K562 (cell line): ENCODE measurements around the gene PCYT1A. TPM values are rescaled to one million over a fixed set of nuclear protein-coding genes. Genes with fewer than 3 reads are reported as not detected.

Experiments
- ATAC-seq: fragments of 200-7000 bp; cut with Tn5 transposase; 3 replicates; pipeline ENCODE4 v1.9.1; 2020; ENCODE audit warnings: moderate library complexity
- BruUV-seq: library from RNA; stranded (reverse); fragments of 400-500 nt; replicated peaks from 2 replicates; lab custom pipeline; 2021; lab: Mats Ljungman, UMichigan
- CTCF ChIA-PET: fragments of 300-600 bp; formaldehyde crosslinking; extraction: SDS; loops from one replicate; lab custom pipeline; 2021; ENCODE audit warnings: low intra/inter-chr PET ratio; lab: Yijun Ruan, JAX
- POLR2A ChIA-PET: fragments of 300-600, 350-650 bp; sonication (Branson Sonifier 250); formaldehyde crosslinking; extraction: SDS; loops from one replicate; lab custom pipeline; 2021; ENCODE audit warnings: antibody characterized with exemption, inconsistent platforms; lab: Yijun Ruan, JAX
- DNase-seq, 4 experiments: peaks; one replicate each; pipeline versions ENCODE4 v3.0.0 to v3.0.0-alpha.2; 2011 to 2018; ENCODE audit warnings: low spot score in 3 of 4, mixed read lengths in 3 of 4; ENCODE audit errors: extremely low read depth in 1 of 4
- FAIRE-seq: peaks from 2 replicates; lab custom pipeline; 2011; peaks lifted over from hg19 to GRCh38; lab: Jason Lieb, UNC
- H2AFZ ChIP-seq: 2 replicates; pipeline ENCODE4 v1.6.0; 2011; ENCODE audit warnings: low read depth, low read length, control low read depth, inconsistent platforms
- H3K27ac ChIP-seq: fragments of 200-600 bp; 3 replicates; pipeline ENCODE4 v1.8.0; 2011; ENCODE audit warnings: low read depth, mild to moderate bottlenecking, control low read depth, inconsistent platforms, low read length, moderate library complexity, mixed read lengths; ENCODE audit errors: extremely low read depth
- H3K27me3 ChIP-seq, 2 experiments: fragments of 300-600 bp in 1 of 2; 2 replicates in 1 of 2; 3 replicates in 1 of 2; pipeline versions ENCODE4 v1.6.0 to v1.8.0; 2011; ENCODE audit warnings: inconsistent platforms in 2 of 2, low read length in 2 of 2, mild to moderate bottlenecking in 1 of 2, mixed read lengths in 1 of 2, moderate library complexity in 1 of 2; ENCODE audit not compliant: control insufficient read depth in 2 of 2, insufficient read depth in 2 of 2
- H3K36me3 ChIP-seq: fragments of 300-600 bp; 3 replicates; pipeline ENCODE4 v1.8.0; 2011; ENCODE audit warnings: mild to moderate bottlenecking, low read length, inconsistent platforms; ENCODE audit not compliant: control insufficient read depth, insufficient read depth
- H3K4me1 ChIP-seq, 2 experiments: fragments of 200-600 bp in 1 of 2; replicated peaks in 1 of 2; 2 replicates in 1 of 2; 3 replicates in 1 of 2; pipeline versions ENCODE4 v1.5.1 to v1.8.0; 2011; ENCODE audit warnings: inconsistent platforms in 2 of 2, low read length in 2 of 2, mild to moderate bottlenecking in 1 of 2, mixed read lengths in 1 of 2, moderate library complexity in 1 of 2; ENCODE audit not compliant: control insufficient read depth in 2 of 2, insufficient read depth in 2 of 2
- H3K4me2 ChIP-seq: 2 replicates; pipeline ENCODE4 v1.6.1; 2011; ENCODE audit warnings: low read length, control low read depth, inconsistent platforms, mixed read lengths; ENCODE audit not compliant: insufficient read depth
- H3K4me3 ChIP-seq: fragments of 200-600 bp; sonication (generic), shearing (Covaris generic); 2 replicates; pipeline ENCODE4 v1.5.1; 2016; ENCODE audit warnings: control low read depth, inconsistent platforms
- H3K79me2 ChIP-seq: fragments of 200-600 bp; 3 replicates; pipeline ENCODE4 v1.8.0; 2011; ENCODE audit warnings: low read length, inconsistent platforms; ENCODE audit not compliant: control insufficient read depth, insufficient read depth
- H3K9ac ChIP-seq, 2 experiments: 2 replicates each; pipeline versions ENCODE4 v1.6.0 to v1.6.1; 2011; ENCODE audit warnings: low read depth in 2 of 2, low read length in 2 of 2, control low read depth in 1 of 2, inconsistent platforms in 1 of 2, mild to moderate bottlenecking in 1 of 2, mixed read lengths in 1 of 2; ENCODE audit not compliant: insufficient read depth in 1 of 2
- H3K9me1 ChIP-seq: one replicate; pipeline ENCODE4 v1.6.0; 2011; ENCODE audit warnings: inconsistent platforms, mild to moderate bottlenecking, low read length, moderate library complexity; ENCODE audit not compliant: control insufficient read depth, insufficient read depth
- H3K9me3 ChIP-seq: replicated peaks from 2 replicates; pipeline ENCODE4 v1.5.1; 2011; ENCODE audit warnings: low read depth, low read length, inconsistent platforms; ENCODE audit not compliant: control insufficient read depth, insufficient read depth
- H4K20me1 ChIP-seq: replicated peaks from 2 replicates; pipeline ENCODE4 v1.6.1; 2011; ENCODE audit warnings: low read length, inconsistent platforms, mixed read lengths; ENCODE audit not compliant: control insufficient read depth, insufficient read depth
- BDP1 ChIP-seq: IDR thresholded peaks from 3 replicates; pipeline ENCODE4 v1.6.1; 2011; ENCODE audit not compliant: insufficient read length, insufficient read depth
- BMI1 ChIP-seq: fragments of 150-350 bp; IDR thresholded peaks from 2 replicates; pipeline ENCODE4 v1.6.1; 2014; ENCODE audit warnings: low read length
- CBX1 ChIP-seq: sonication (generic); IDR thresholded peaks from 2 replicates; pipeline ENCODE4 v1.6.1; 2016; ENCODE audit warnings: antibody characterized with exemption, low read depth, mild to moderate bottlenecking
- EP400 ChIP-seq: fragments of 450-650 bp; IDR thresholded peaks from 2 replicates; pipeline ENCODE4 v1.6.1; 2017; ENCODE audit warnings: antibody characterized with exemption, mild to moderate bottlenecking, moderate library complexity
- EZH2 ChIP-seq: IDR thresholded peaks from 2 replicates; pipeline ENCODE4 v1.6.1; 2012; ENCODE audit warnings: low read depth, mild to moderate bottlenecking, inconsistent platforms, low read length, borderline replicate concordance
- HDAC8 ChIP-seq: fragments of 450-650 bp; IDR thresholded peaks from 2 replicates; pipeline ENCODE4 v1.6.1; 2016; ENCODE audit warnings: mild to moderate bottlenecking, missing genetic modification characterization, moderate library complexity, missing compliant biosample characterization
- HMBOX1 ChIP-seq: sonication (generic); IDR thresholded peaks from 2 replicates; pipeline ENCODE4 v1.6.1; 2016
- KDM1A ChIP-seq, 2 experiments: fragments of 450-650 bp; IDR thresholded peaks; 2 replicates each; pipeline ENCODE4 v1.6.1; 2016; ENCODE audit warnings: mild to moderate bottlenecking in 2 of 2
- L3MBTL2 ChIP-seq: fragments of 450-650 bp; IDR thresholded peaks from 2 replicates; pipeline ENCODE4 v1.6.1; 2016; ENCODE audit warnings: mild to moderate bottlenecking, moderate library complexity
- RBM39 ChIP-seq: fragments of 200-400 bp; formaldehyde crosslinking; optimal IDR thresholded peaks from 2 replicates; pipeline ENCODE3; 2018; ENCODE audit warnings: low read depth, low read length
- RFX1 ChIP-seq: fragments of 450-650 bp; IDR thresholded peaks from 2 replicates; pipeline ENCODE4 v1.6.1; 2016; ENCODE audit warnings: mild to moderate bottlenecking, moderate library complexity
- SMAD3 ChIP-seq: fragments of 450-650 bp; formaldehyde crosslinking; conservative IDR thresholded peaks from 2 replicates; pipeline ENCODE4 v1.4.0; 2020; ENCODE audit warnings: mild to moderate bottlenecking
- ZNF121 ChIP-seq: sonication (generic); formaldehyde crosslinking; conservative IDR thresholded peaks from 2 replicates; pipeline ENCODE4 v1.8.0; 2022; ENCODE audit warnings: missing genetic modification reagents
- ZNF696 ChIP-seq: fragments of 250-450 bp; sonication (Bioruptor Pico); conservative IDR thresholded peaks from 2 replicates; pipeline ENCODE4 v1.4.0; 2020; ENCODE audit warnings: mild to moderate bottlenecking, moderate library complexity
- ZNF707 ChIP-seq: fragments of 250-450 bp; sonication (Bioruptor Pico); conservative IDR thresholded peaks from 2 replicates; pipeline ENCODE4 v1.8.0; 2022; ENCODE audit warnings: inconsistent platforms, mild to moderate bottlenecking, moderate library complexity
- WGBS: fragments of 100-300 bp; shearing (Covaris generic); methylation state at CpG from one replicate; pipeline ENCODE4 v1.1.6; 2016; ENCODE audit warnings: low coverage, mixed read lengths; ENCODE audit not compliant: insufficient coverage; ENCODE audit errors: missing lambda C conversion rate; 5-methylcytosine and 5-hydroxymethylcytosine counted together
- in situ Hi-C: fragments of 300-500 bp; cut with MboI; formaldehyde crosslinking; loops from 4 replicates; pipeline ENCODE4 v1.15.0; 2018; ENCODE audit warnings: inconsistent platforms, mixed read lengths
- intact Hi-C: fragments of 100-400 bp; cut with micrococcal nuclease; formaldehyde crosslinking; loops from 2 replicates; pipeline ENCODE4 v1.14.2; 2022
- polyA plus RNA-seq, 8 experiments: library from polyadenylated mRNA; depleted of rRNA in 4 of 8; stranded (reverse) in 5 of 8; unstranded in 3 of 8; fragments of >200 nt; fragmentation: Nextera tagmentation in 2 of 8; fragmentation: Illumina TruSeq in 1 of 8; extraction: Ambion mirVana in 2 of 8; extraction: Trizol in 1 of 8; gene quantifications; 2 replicates each; pipeline versions ENCODE4 v1.2.1 to v1.2.3, GENCODE V29; 2011 to 2014; ENCODE audit warnings: inconsistent platforms in 1 of 8, missing spikeins in 1 of 8
- total RNA-seq, 7 experiments: library from RNA; depleted of rRNA in 6 of 7; stranded (reverse); fragments of >200 nt in 6 of 7; fragmentation: Illumina TruSeq in 2 of 7; extraction: Trizol in 2 of 7; gene quantifications; 2 replicates each; pipeline versions ENCODE4 v1.2.1 to v1.2.3, GENCODE V29; 2011 to 2021; ENCODE audit warnings: low replicate concordance in 1 of 7
- TF ChIP-seq, protein P1 (sequence below), 2 experiments: fragments of 450-650 bp in 1 of 2; IDR thresholded peaks; 2 replicates each; pipeline ENCODE4 v1.6.1; 2011 to 2017; ENCODE audit warnings: low read depth in 2 of 2, antibody characterized with exemption in 1 of 2, borderline replicate concordance in 1 of 2, low read length in 1 of 2, mild to moderate bottlenecking in 1 of 2, mixed read lengths in 1 of 2; ENCODE audit not compliant: control insufficient read depth in 1 of 2
- TF ChIP-seq, protein P2 (sequence below): sonication (generic); formaldehyde crosslinking; IDR thresholded peaks from 2 replicates; pipeline ENCODE4 v1.9.0; 2022; ENCODE audit warnings: mild to moderate bottlenecking, missing genetic modification reagents

The PCYT1A gene
- total and polyA plus RNA-seq, 9 of the 15 experiments (the other 6 are each of a cell fraction or from before 2014, with no cell fraction given), result 13.4 to 62.8 (median 49.4) TPM

- Histone ChIP-seq H3K79me2 (peaks cover 25% of the 10 kb centered on the region), H3K36me3 (no peaks in the 10 kb centered on the region), H3K9me3 (no peaks in the 10 kb centered on the region), H3K4me1 (peaks cover 46 to 90% of the 10 kb centered on the region in 2 experiments), H3K27me3 (no peaks in the 10 kb centered on the region), H3K27ac (peak overlapping the region; percentile 64), H3K9ac (peak overlapping the region; percentile 49 to 88; a peak in 3 of 4 replicates), H3K4me3 (no peak overlapping the region), H2AFZ (peak overlapping the region; percentile 90), H3K4me2 (peak overlapping the region; percentile 64), H4K20me1 (no peaks in the 10 kb centered on the region), H3K9me1 (no peaks in the 10 kb centered on the region)
- DNase-seq, result peak in 1 of 4 experiments; percentile 40
- CTCF ChIA-PET, result interaction anchor here (1.1 kb wide), 1 partner anchor 119 kb away, joined by 3 read pairs; no protein-coding TSS in a partner anchor
- peak; percentile 3; the same call in 1 of the 3 replicates for ATAC-seq
- 60% methylated on average over 15 of the region's 15 CpGs for WGBS
- FAIRE-seq, result peak; percentile 77
- POLR2A ChIA-PET, result interaction anchor here (0.6 to 3.0 kb wide), 6 partner anchors 14 to 171 kb away, joined by 3 to 30 read pairs (median 4); partner anchors contain the start of gene TFRC
- BruUV-seq, result no TSS peak
- in situ Hi-C loops, result loop anchor here (5.0 kb wide), 1 partner anchor 116 kb away; no protein-coding TSS in a partner anchor
- intact Hi-C loops, result loop anchor here (2.0 to 10.0 kb wide), 2 partner anchors 66 to 478 kb away; no protein-coding TSS in a partner anchor
- TF ChIP-seq RFX1 (peak; percentile 98), RBM39 (no peak), BMI1 (peak; percentile 60; the same call in 1 of the 2 replicates), KDM1A (IDR thresholded peaks at IDR 0.05) (peak; percentile 34 to 82; a peak in 3 of 4 replicates), CBX1 (no peak), HMBOX1 (no peak), BDP1 (no peak), HDAC8 (tag) (no peak), EZH2 (no peak), L3MBTL2 (0 out of 2 replicates have a peak, but pooled peaks have one; percentile 10), ZNF696 (CRISPR knock-in tag) (no peak), SMAD3 (CRISPR knock-in tag) (no peak), ZNF121 (CRISPR knock-in tag) (no peak), EP400 (no peak), ZNF707 (CRISPR knock-in tag) (no peak)
- TF ChIP-seq, protein P1, sequence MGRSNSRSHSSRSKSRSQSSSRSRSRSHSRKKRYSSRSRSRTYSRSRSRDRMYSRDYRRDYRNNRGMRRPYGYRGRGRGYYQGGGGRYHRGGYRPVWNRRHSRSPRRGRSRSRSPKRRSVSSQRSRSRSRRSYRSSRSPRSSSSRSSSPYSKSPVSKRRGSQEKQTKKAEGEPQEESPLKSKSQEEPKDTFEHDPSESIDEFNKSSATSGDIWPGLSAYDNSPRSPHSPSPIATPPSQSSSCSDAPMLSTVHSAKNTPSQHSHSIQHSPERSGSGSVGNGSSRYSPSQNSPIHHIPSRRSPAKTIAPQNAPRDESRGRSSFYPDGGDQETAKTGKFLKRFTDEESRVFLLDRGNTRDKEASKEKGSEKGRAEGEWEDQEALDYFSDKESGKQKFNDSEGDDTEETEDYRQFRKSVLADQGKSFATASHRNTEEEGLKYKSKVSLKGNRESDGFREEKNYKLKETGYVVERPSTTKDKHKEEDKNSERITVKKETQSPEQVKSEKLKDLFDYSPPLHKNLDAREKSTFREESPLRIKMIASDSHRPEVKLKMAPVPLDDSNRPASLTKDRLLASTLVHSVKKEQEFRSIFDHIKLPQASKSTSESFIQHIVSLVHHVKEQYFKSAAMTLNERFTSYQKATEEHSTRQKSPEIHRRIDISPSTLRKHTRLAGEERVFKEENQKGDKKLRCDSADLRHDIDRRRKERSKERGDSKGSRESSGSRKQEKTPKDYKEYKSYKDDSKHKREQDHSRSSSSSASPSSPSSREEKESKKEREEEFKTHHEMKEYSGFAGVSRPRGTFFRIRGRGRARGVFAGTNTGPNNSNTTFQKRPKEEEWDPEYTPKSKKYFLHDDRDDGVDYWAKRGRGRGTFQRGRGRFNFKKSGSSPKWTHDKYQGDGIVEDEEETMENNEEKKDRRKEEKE (IDR thresholded peaks at IDR 0.05; ENCODE audit: borderline replicate concordance in 1 of 2, control insufficient read depth in 1 of 2, low read depth in 2 of 2, low read length in 1 of 2), result no peak
- TF ChIP-seq, protein P2, sequence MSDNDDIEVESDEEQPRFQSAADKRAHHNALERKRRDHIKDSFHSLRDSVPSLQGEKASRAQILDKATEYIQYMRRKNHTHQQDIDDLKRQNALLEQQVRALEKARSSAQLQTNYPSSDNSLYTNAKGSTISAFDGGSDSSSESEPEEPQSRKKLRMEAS (CRISPR knock-in tag), result peak; percentile 55; the same call in 1 of the 2 replicates
Observed at GRCh38 chr3:196193133-196193735, 94.3 kb downstream of the PCYT1A start.
